Osteocyte (in vitro differentiated cells): Measurements from ENCODE around the gene CACNA1S. TPM values are rescaled to one million over a fixed set of nuclear protein-coding genes. Genes with fewer than 3 reads are reported as not detected.

Experiments used
- DNase-seq: peaks from one replicate; pipeline ENCODE4 v3.0.0; 2021; ENCODE audit warnings: mixed read lengths; ENCODE audit not compliant: unreplicated experiment; ENCODE audit errors: extremely low spot score
- H3K27ac Mint-ChIP-seq: one replicate; pipeline ENCODE4 v1.8.0; 2021; ENCODE audit warnings: mild to moderate bottlenecking, mixed read lengths; ENCODE audit not compliant: unreplicated experiment
- H3K27me3 Mint-ChIP-seq: one replicate; pipeline ENCODE4 v1.8.0; 2021; ENCODE audit warnings: mixed read lengths; ENCODE audit not compliant: unreplicated experiment
- H3K36me3 Mint-ChIP-seq: one replicate; pipeline ENCODE4 v1.8.0; 2021; ENCODE audit warnings: mixed read lengths; ENCODE audit not compliant: unreplicated experiment
- H3K4me1 Mint-ChIP-seq: one replicate; pipeline ENCODE4 v1.8.0; 2021; ENCODE audit warnings: mixed read lengths; ENCODE audit not compliant: unreplicated experiment
- H3K4me3 Mint-ChIP-seq: one replicate; pipeline ENCODE4 v1.8.0; 2021; ENCODE audit warnings: mild to moderate bottlenecking, moderate library complexity, mixed read lengths; ENCODE audit not compliant: unreplicated experiment
- H3K9me3 Mint-ChIP-seq: one replicate; pipeline ENCODE4 v1.8.0; 2021; ENCODE audit warnings: mixed read lengths; ENCODE audit not compliant: unreplicated experiment
- total RNA-seq: library from RNA; stranded (reverse); gene quantifications from 2 replicates; pipeline ENCODE4 v1.2.1, GENCODE V29; 2021
- TF ChIP-seq, protein P1 (sequence below): fragments of 200-600 bp; sonication (generic); IDR thresholded peaks from 2 replicates; pipeline ENCODE4 v1.5.0; 2021; ENCODE audit warnings: antibody characterized with exemption, mild to moderate bottlenecking, moderate library complexity

CACNA1S gene
- total RNA-seq, 1 donor from 2014 or later, result not detected

DNA sequence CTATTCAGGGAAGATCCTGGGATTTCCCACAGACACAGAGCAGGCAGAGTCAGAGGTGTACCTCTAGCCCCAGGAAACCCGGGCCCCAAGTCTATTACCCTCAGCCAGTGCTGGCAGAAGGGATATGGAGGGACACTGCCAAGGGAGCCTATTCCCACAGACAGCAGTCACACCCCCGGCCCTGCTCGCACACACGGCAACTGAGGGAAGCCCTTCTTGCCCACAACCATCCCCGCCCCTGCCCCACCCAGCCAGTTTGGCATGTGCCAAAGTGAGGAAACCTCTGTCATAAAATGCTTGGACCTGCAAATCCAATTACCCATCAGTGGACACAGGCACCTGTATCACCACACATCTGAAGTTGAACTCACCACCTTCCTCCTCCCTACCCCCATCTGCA, 6.5 kb downstream of the CACNA1S start:
- Mint-ChIP-seq H3K27ac (no peak overlapping the region), H3K4me3 (no peak overlapping the region), H3K4me1 (no peaks in the 10 kb centered on the region), H3K27me3 (peaks cover 3% of the 10 kb centered on the region), H3K9me3 (no peaks in the 10 kb centered on the region), H3K36me3 (no peaks in the 10 kb centered on the region)
- DNase-seq, result no peak
- TF ChIP-seq, protein P1, sequence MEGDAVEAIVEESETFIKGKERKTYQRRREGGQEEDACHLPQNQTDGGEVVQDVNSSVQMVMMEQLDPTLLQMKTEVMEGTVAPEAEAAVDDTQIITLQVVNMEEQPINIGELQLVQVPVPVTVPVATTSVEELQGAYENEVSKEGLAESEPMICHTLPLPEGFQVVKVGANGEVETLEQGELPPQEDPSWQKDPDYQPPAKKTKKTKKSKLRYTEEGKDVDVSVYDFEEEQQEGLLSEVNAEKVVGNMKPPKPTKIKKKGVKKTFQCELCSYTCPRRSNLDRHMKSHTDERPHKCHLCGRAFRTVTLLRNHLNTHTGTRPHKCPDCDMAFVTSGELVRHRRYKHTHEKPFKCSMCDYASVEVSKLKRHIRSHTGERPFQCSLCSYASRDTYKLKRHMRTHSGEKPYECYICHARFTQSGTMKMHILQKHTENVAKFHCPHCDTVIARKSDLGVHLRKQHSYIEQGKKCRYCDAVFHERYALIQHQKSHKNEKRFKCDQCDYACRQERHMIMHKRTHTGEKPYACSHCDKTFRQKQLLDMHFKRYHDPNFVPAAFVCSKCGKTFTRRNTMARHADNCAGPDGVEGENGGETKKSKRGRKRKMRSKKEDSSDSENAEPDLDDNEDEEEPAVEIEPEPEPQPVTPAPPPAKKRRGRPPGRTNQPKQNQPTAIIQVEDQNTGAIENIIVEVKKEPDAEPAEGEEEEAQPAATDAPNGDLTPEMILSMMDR, result no peak

DNA sequence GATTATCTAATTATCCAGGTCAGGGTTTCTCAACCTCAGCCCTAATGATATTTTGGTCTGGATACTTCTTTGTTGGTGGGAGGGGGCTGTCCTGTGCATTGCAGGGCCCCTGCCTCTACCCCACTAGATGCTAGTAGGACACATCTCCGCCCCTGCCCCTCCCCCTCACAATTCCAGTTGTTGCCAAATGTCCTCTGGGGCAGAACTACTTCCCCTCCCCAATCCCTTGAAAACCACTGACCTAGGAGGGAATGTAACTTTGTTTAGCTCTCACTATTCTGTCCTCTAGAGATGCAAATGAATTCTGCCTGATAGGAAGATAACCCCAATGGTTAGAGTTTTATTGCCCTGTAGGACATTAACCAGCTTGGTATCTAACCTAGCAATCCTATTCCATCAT, 8.1 kb downstream of the CACNA1S start:
- DNase-seq, result no peak
- TF ChIP-seq, protein P1, result no peak
- H3K4me3 Mint-ChIP-seq, result no peak overlapping the region
- H3K4me1 Mint-ChIP-seq, result no peaks in the 10 kb centered on the region
- no peaks in the 10 kb centered on the region for H3K9me3 Mint-ChIP-seq
- H3K27me3 Mint-ChIP-seq, result peaks cover 6% of the 10 kb centered on the region
- H3K36me3 Mint-ChIP-seq, result no peaks in the 10 kb centered on the region
- H3K27ac Mint-ChIP-seq, result no peak overlapping the region

DNA sequence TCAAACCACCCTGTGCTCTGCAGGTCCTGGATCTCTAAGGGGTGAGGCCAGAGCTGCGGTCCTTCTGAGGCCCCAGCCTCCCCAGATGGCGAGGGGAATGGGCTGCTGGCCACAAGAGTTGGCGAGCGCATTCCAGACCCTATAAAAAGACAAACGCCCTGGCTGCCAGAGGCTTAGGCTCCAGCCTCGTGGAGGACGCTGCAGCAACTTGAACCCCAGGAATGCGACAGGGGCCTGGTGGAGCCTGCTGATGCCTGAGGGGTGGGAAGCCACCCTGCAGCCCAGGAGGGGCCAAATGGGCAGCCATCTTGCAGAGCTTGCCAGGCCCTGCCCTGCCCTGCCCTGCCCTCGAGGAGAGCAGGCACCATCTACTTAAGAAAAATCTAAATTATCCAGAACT, 8.6 kb downstream of the CACNA1S start:
- no peak for DNase-seq
- peaks cover 6% of the 10 kb centered on the region for H3K27me3 Mint-ChIP-seq
- no peaks in the 10 kb centered on the region for H3K4me1 Mint-ChIP-seq
- H3K9me3 Mint-ChIP-seq, result no peaks in the 10 kb centered on the region
- H3K4me3 Mint-ChIP-seq, result no peak overlapping the region
- H3K36me3 Mint-ChIP-seq, result no peaks in the 10 kb centered on the region
- TF ChIP-seq, protein P1, result no peak
- no peak overlapping the region for H3K27ac Mint-ChIP-seq

DNA sequence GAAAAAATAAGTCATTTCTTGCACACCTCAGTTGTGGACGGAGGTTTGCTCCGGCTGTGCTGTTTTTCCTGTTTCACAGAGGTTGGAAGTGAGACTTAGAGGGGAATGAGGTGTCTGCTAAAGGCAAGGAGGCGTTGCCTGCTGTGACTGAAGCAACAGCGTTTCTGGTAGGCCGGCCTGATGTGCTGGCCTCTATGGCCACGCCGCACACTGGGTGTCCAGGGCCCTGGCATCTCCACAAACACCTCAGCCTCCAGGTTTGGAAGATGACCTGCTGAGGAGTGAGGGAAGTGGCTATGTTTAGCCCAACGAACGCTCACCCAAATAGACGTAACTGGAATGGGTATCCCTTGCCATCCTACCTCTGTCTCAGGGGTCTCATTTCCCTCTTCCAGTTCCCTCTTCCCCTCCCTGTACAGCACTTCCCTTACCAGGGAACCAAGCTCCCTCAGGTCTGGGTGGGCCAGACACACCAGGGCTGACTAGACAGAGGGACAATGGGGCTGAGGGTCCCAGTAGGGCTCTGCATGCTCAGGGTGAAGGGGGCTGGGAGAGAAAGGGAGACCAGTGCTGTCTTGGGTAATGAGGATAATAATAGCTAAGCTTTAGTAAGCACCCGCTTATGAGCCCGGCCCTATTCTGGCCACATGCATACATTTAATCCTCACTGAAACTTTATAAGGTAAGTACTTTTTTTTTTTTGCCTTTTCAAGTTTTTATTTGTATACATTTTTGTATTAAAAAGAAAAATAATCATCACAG, 11.9 kb downstream of the CACNA1S start:
- TF ChIP-seq, protein P1, result no peak
- Mint-ChIP-seq H3K36me3 (no peaks in the 10 kb centered on the region), H3K4me3 (no peak overlapping the region), H3K27me3 (peaks cover 18% of the 10 kb centered on the region), H3K4me1 (no peaks in the 10 kb centered on the region), H3K27ac (no peak overlapping the region), H3K9me3 (no peaks in the 10 kb centered on the region)
- DNase-seq, result no peak

DNA sequence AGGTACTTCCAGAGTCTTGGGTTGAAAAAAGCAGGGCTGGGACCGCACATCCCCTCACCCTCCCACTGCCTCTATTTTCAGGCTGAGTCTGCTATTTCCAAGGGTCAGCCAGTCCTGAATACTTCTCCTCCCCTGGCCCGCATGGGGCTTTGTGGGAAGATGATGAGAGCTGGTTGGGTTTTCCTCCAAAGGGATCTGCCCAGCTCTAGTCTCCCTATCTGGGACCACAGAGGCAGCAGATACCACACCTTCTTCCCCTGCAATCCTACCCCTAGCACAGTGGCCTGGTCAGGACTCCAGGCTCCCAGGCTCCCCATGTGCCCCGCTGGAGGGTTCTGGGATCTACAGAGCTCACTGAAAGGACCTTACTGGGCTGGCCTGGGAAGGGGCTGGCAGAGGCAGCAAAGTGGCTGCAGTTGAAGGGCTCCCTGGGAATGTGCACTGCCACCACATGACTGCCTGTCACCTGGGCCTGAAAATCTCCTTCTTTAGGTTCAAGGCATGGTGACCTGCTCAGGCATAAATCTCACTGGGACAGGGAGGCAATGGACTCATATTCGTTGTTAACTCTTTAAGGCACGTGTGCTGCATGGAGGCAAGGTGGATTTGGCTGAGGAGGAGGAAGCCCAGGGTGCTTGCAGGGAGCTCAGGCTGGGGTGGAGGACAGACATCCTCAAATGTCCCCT, 13.1 kb downstream of the CACNA1S start:
- no peak for DNase-seq
- Mint-ChIP-seq H3K27me3 (peaks cover 15% of the 10 kb centered on the region), H3K36me3 (no peaks in the 10 kb centered on the region), H3K27ac (no peak overlapping the region), H3K9me3 (no peaks in the 10 kb centered on the region), H3K4me3 (no peak overlapping the region), H3K4me1 (no peaks in the 10 kb centered on the region)
- TF ChIP-seq, protein P1, result no peak
